SK-N-SH (cell line): ENCODE data around the gene MICAL2. TPM values are rescaled to one million over a fixed set of nuclear protein-coding genes. Genes with fewer than 3 reads are reported as not detected.
A peak's percentile ranks its signal among the peaks of the same experiment; 100 is the strongest.

Experiments
- CTCF ChIA-PET: fragments of 300-600, 350-600 bp; formaldehyde crosslinking; extraction: SDS; loops from one replicate; lab custom pipeline; 2021; lab: Yijun Ruan, JAX
- POLR2A ChIA-PET: fragments of 350-600 bp; sonication (Branson Sonifier 250); formaldehyde crosslinking; extraction: SDS; loops from one replicate; lab custom pipeline; 2020; ENCODE audit warnings: antibody characterized with exemption, inconsistent platforms; lab: Yijun Ruan, JAX
- DNase-seq: peaks from one replicate; pipeline ENCODE4 v3.0.0; 2012
- H2AFZ ChIP-seq: fragments of 200-600 bp; sonication (generic); 2 replicates; pipeline ENCODE4 v1.8.1; 2016; ENCODE audit warnings: antibody characterized with exemption, mild to moderate bottlenecking, low read depth
- H3F3A ChIP-seq: fragments of 200-600 bp; sonication (generic); replicated peaks from 2 replicates; pipeline ENCODE3; 2016; ENCODE audit warnings: antibody characterized with exemption, mild to moderate bottlenecking; ENCODE audit not compliant: insufficient read depth
- H3K27ac ChIP-seq, 2 experiments: fragments of 200-500 bp in 1 of 2; fragments of 200-600 bp in 1 of 2; sonication (Bioruptor generic) in 1 of 2; sonication (generic), shearing (Covaris generic) in 1 of 2; 2 replicates each; pipeline versions ENCODE4 v1.5.1 to v1.6.1; 2014 to 2016; ENCODE audit warnings: low read depth in 2 of 2, inconsistent platforms in 1 of 2, low read length in 1 of 2, mild to moderate bottlenecking in 1 of 2, mixed read lengths in 1 of 2
- H3K27me3 ChIP-seq: fragments of 200-600 bp; sonication (generic), shearing (Covaris generic); 2 replicates; pipeline ENCODE4 v1.6.1; 2016; ENCODE audit warnings: mixed run types; ENCODE audit not compliant: insufficient read depth
- H3K36me3 ChIP-seq, 2 experiments: fragments of 200-500 bp in 1 of 2; fragments of 200-600 bp in 1 of 2; sonication (Bioruptor generic) in 1 of 2; sonication (generic) in 1 of 2; replicated peaks in 1 of 2; 2 replicates each; pipeline versions ENCODE3 to v1.5.1; 2014 to 2016; ENCODE audit warnings: low read length in 1 of 2, mild to moderate bottlenecking in 1 of 2; ENCODE audit not compliant: insufficient read depth in 2 of 2, control insufficient read depth in 1 of 2
- H3K4me1 ChIP-seq, 2 experiments: fragments of 200-500 bp in 1 of 2; fragments of 200-600 bp in 1 of 2; sonication (Bioruptor generic) in 1 of 2; sonication (generic), shearing (Covaris generic) in 1 of 2; 2 replicates each; pipeline versions ENCODE4 v1.5.1 to v1.6.1; 2014 to 2016; ENCODE audit warnings: low read depth in 1 of 2, low read length in 1 of 2, mixed run types in 1 of 2; ENCODE audit not compliant: insufficient read depth in 2 of 2, control insufficient read depth in 1 of 2
- H3K4me2 ChIP-seq: fragments of 200-600 bp; sonication (generic), shearing (Covaris generic); 2 replicates; pipeline ENCODE4 v1.6.1; 2017; ENCODE audit warnings: mixed run types
- H3K4me3 ChIP-seq, 2 experiments: fragments of 200-500 bp in 1 of 2; fragments of 200-600 bp in 1 of 2; sonication (Bioruptor generic) in 1 of 2; sonication (generic), shearing (Covaris generic) in 1 of 2; 2 replicates each; pipeline versions ENCODE4 v1.5.1 to v1.8.1; 2014 to 2016; ENCODE audit warnings: low read depth in 2 of 2, inconsistent platforms in 1 of 2, low read length in 1 of 2, mild to moderate bottlenecking in 1 of 2, mixed read lengths in 1 of 2, moderate library complexity in 1 of 2
- H3K79me2 ChIP-seq: fragments of 200-600 bp; sonication (generic); 2 replicates; pipeline ENCODE4 v1.8.1; 2017; ENCODE audit warnings: mild to moderate bottlenecking; ENCODE audit not compliant: insufficient read depth
- H3K9ac ChIP-seq: fragments of 200-600 bp; sonication (generic); 2 replicates; pipeline ENCODE4 v1.6.1; 2017; ENCODE audit warnings: mixed run types
- H3K9me2 ChIP-seq: fragments of 200-600 bp; sonication (generic); 2 replicates; pipeline ENCODE4 v1.6.1; 2017; ENCODE audit warnings: mixed run types
- H3K9me3 ChIP-seq: fragments of 200-600 bp; sonication (generic); 2 replicates; pipeline ENCODE4 v1.6.1; 2017; ENCODE audit warnings: mixed run types, mild to moderate bottlenecking, moderate library complexity
- H4K20me1 ChIP-seq: fragments of 200-600 bp; sonication (generic); 2 replicates; pipeline ENCODE4 v1.6.1; 2017; ENCODE audit warnings: mild to moderate bottlenecking, mixed run types; ENCODE audit not compliant: insufficient read depth
- FOSL2 ChIP-seq: IDR thresholded peaks from 2 replicates; pipeline ENCODE4 v1.4.0; 2012; ENCODE audit warnings: low read depth, mild to moderate bottlenecking, moderate library complexity, borderline replicate concordance
- FOXJ3 ChIP-seq: sonication (generic); formaldehyde crosslinking; IDR thresholded peaks from 2 replicates; pipeline ENCODE4 v1.5.1; 2020; ENCODE audit warnings: mild to moderate bottlenecking, missing genetic modification reagents
- GATA2 ChIP-seq: sonication (generic); formaldehyde crosslinking; IDR thresholded peaks from 2 replicates; pipeline ENCODE4 v1.5.0; 2020; ENCODE audit warnings: mild to moderate bottlenecking, missing genetic modification reagents
- JUND ChIP-seq: IDR thresholded peaks from 2 replicates; pipeline ENCODE4 v1.4.0; 2012
- MXI1 ChIP-seq: IDR thresholded peaks from 2 replicates; pipeline ENCODE4 v1.6.1; 2012; ENCODE audit warnings: mild to moderate bottlenecking, low read depth, low read length, improper control_type of control experiment
- RCOR1 ChIP-seq: fragments of 150-350 bp; IDR thresholded peaks from 2 replicates; pipeline ENCODE4 v1.6.1; 2017; ENCODE audit warnings: antibody characterized with exemption, low read length
- RFX5 ChIP-seq: IDR thresholded peaks from 2 replicates; pipeline ENCODE4 v1.6.1; 2012; ENCODE audit warnings: mild to moderate bottlenecking, improper control_type of control experiment, low read length
- TCF12 ChIP-seq: IDR thresholded peaks from 2 replicates; pipeline ENCODE4 v1.4.0; 2012
- WGBS: methylation state at CpG from one replicate; pipeline ENCODE4 v1.1.6; 2017; ENCODE audit warnings: low lambda C conversion rate; 5-methylcytosine and 5-hydroxymethylcytosine counted together
- polyA plus RNA-seq, 3 experiments: library from polyadenylated mRNA; depleted of rRNA; stranded (reverse); fragments of >200 nt; gene quantifications; 2 replicates each; pipeline ENCODE4 v1.2.3, GENCODE V29; 2012
- TF ChIP-seq, protein P1 (sequence below): IDR thresholded peaks from 2 replicates; pipeline ENCODE4; 2012
- TF ChIP-seq, protein P2 (sequence below): fragments of 150-350 bp; IDR thresholded peaks from 2 replicates; pipeline ENCODE4 v1.6.1; 2017; ENCODE audit warnings: antibody characterized with exemption, low read length, low read depth, borderline replicate concordance
- TF ChIP-seq, protein P3 (sequence below): IDR thresholded peaks from 2 replicates; pipeline ENCODE4 v1.4.0; 2012; ENCODE audit warnings: low read depth, borderline replicate concordance
- TF ChIP-seq, protein P4 (sequence below): fragments of 200-600 bp; sonication (generic); IDR thresholded peaks from 2 replicates; pipeline ENCODE4 v1.6.1; 2017; ENCODE audit warnings: antibody characterized with exemption, mild to moderate bottlenecking, moderate library complexity

Gene MICAL2
- polyA plus RNA-seq, 1 of the 3 experiments (the other 2 are of a cell fraction), result 54.6 TPM

DNA sequence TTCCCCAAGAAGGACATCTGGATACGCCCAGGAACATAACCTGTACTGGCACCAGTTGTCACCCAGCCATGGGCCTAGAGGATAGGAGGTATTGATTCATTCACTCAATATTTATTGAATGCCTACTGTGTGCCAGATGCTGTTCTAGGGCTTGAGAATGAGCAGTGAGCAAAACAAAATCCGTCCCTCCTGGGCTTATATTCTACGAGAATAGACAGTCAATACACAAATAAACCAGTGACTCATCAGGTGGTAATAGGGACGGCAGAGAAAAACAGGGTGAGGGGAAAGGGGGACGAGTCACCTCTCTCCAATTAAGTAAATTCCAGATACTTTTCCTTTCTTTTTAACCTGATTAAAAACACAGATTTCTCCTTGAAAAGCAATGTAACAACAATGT lies 103.5 kb downstream of the MICAL2 start:
- 34% methylated on average over 5 of the region's 5 CpGs for WGBS
- no peak for DNase-seq
- 0 out of 2 replicates have a peak, but pooled peaks have one; percentile 29 for TF ChIP-seq JUND
- no peak for TF ChIP-seq FOXJ3
- TF ChIP-seq FOSL2, result peak; percentile 37; the same call in 1 of the 2 replicates
- TF ChIP-seq, protein P1, sequence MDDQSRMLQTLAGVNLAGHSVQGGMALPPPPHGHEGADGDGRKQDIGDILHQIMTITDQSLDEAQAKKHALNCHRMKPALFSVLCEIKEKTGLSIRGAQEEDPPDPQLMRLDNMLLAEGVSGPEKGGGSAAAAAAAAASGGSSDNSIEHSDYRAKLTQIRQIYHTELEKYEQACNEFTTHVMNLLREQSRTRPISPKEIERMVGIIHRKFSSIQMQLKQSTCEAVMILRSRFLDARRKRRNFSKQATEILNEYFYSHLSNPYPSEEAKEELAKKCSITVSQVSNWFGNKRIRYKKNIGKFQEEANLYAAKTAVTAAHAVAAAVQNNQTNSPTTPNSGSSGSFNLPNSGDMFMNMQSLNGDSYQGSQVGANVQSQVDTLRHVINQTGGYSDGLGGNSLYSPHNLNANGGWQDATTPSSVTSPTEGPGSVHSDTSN, result no peak
- TF ChIP-seq, all 33 proteins: peak for 2

DNA sequence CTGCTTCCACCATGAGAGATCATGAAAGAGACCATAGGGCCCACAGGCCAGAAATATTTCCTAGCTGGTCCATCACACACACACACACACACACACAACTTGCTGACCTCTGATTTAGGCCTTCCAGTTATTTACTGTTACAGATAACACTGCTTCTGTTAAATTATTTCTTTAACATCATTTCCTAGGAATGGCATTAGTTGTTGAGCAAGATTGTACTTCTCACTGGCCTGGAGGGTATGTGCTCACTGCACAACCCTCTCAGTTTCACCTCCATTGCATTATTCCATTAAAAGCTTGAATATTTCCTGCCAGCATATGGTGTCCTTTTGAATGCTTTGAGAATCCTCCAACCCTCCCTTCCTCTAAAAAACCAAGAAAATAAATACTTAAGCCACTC lies 104.4 kb downstream of the MICAL2 start:
- H3K9me3 ChIP-seq, result no peaks in the 10 kb centered on the region
- peaks cover 46 to 68% of the 10 kb centered on the region in 2 experiments for H3K36me3 ChIP-seq
- peaks cover 9% of the 10 kb centered on the region for H3F3A ChIP-seq
- DNase-seq, result no peak
- peaks cover 57% of the 10 kb centered on the region for H3K79me2 ChIP-seq
- CTCF ChIA-PET, result interaction anchor here (0.6 kb wide), 1 partner anchor 22 kb away, joined by 3 read pairs; no protein-coding TSS in a partner anchor
- no peaks in the 10 kb centered on the region for H3K27me3 ChIP-seq
- TF ChIP-seq GATA2 (CRISPR knock-in tag) (no peak), MXI1 (no peak), RCOR1 (no peak), RFX5 (no peak), FOXJ3 (no peak), TCF12 (no peak)
- TF ChIP-seq, protein P2, sequence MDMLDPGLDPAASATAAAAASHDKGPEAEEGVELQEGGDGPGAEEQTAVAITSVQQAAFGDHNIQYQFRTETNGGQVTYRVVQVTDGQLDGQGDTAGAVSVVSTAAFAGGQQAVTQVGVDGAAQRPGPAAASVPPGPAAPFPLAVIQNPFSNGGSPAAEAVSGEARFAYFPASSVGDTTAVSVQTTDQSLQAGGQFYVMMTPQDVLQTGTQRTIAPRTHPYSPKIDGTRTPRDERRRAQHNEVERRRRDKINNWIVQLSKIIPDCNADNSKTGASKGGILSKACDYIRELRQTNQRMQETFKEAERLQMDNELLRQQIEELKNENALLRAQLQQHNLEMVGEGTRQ, result no peak
- TF ChIP-seq, protein P3, sequence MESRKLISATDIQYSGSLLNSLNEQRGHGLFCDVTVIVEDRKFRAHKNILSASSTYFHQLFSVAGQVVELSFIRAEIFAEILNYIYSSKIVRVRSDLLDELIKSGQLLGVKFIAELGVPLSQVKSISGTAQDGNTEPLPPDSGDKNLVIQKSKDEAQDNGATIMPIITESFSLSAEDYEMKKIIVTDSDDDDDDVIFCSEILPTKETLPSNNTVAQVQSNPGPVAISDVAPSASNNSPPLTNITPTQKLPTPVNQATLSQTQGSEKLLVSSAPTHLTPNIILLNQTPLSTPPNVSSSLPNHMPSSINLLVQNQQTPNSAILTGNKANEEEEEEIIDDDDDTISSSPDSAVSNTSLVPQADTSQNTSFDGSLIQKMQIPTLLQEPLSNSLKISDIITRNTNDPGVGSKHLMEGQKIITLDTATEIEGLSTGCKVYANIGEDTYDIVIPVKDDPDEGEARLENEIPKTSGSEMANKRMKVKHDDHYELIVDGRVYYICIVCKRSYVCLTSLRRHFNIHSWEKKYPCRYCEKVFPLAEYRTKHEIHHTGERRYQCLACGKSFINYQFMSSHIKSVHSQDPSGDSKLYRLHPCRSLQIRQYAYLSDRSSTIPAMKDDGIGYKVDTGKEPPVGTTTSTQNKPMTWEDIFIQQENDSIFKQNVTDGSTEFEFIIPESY, result no peak
- TF ChIP-seq, protein P4, sequence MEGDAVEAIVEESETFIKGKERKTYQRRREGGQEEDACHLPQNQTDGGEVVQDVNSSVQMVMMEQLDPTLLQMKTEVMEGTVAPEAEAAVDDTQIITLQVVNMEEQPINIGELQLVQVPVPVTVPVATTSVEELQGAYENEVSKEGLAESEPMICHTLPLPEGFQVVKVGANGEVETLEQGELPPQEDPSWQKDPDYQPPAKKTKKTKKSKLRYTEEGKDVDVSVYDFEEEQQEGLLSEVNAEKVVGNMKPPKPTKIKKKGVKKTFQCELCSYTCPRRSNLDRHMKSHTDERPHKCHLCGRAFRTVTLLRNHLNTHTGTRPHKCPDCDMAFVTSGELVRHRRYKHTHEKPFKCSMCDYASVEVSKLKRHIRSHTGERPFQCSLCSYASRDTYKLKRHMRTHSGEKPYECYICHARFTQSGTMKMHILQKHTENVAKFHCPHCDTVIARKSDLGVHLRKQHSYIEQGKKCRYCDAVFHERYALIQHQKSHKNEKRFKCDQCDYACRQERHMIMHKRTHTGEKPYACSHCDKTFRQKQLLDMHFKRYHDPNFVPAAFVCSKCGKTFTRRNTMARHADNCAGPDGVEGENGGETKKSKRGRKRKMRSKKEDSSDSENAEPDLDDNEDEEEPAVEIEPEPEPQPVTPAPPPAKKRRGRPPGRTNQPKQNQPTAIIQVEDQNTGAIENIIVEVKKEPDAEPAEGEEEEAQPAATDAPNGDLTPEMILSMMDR, result no peak
- peak overlapping the region in 1 of 2 experiments; percentile 59; a peak in 2 of 4 replicates for H3K27ac ChIP-seq
- POLR2A ChIA-PET, result no interaction called here
- H3K4me3 ChIP-seq, result no peak overlapping the region
- no peak overlapping the region for H2AFZ ChIP-seq
- H4K20me1 ChIP-seq, result no peaks in the 10 kb centered on the region
- no peak overlapping the region for H3K9ac ChIP-seq
- H3K4me1 ChIP-seq, result peaks cover 8 to 20% of the 10 kb centered on the region in 2 experiments; a peak in 3 of 4 replicates
- no peak overlapping the region for H3K4me2 ChIP-seq
- no peaks in the 10 kb centered on the region for H3K9me2 ChIP-seq

More for the DNA sequence above, 103.5 kb downstream of the MICAL2 start:
- Histone ChIP-seq H3K4me3 (no peak overlapping the region), H2AFZ (no peak overlapping the region), H3K9me2 (no peaks in the 10 kb centered on the region), H3K4me2 (0 out of 2 replicates have a peak overlapping the region, but pooled peaks have one; percentile 11), H4K20me1 (no peaks in the 10 kb centered on the region), H3K9me3 (no peaks in the 10 kb centered on the region), H3K79me2 (peaks cover 59% of the 10 kb centered on the region), H3K36me3 (peaks cover 53 to 70% of the 10 kb centered on the region in 2 experiments), H3K27ac (peak overlapping the region in 1 of 2 experiments; percentile 59; a peak in 2 of 4 replicates), H3F3A (peaks cover 9% of the 10 kb centered on the region), H3K9ac (no peak overlapping the region), H3K4me1 (peaks cover 8 to 20% of the 10 kb centered on the region in 2 experiments; a peak in 3 of 4 replicates), H3K27me3 (no peaks in the 10 kb centered on the region)
- CTCF ChIA-PET, result no interaction called here
- POLR2A ChIA-PET, result no interaction called here
